Stimulated activated CD8-positive, alpha-beta memory T cell treated with anti-CD3 and anti-CD28 coated beads, Interleukin-12 subunit alpha, Interleukin-12 subunit beta, amount 100 ng/mL, for 1 hour (primary cell): ENCODE results near the gene LDB1.

Experiments used
- DNase-seq: peaks from one replicate; pipeline ENCODE4 v3.0.0-alpha.2; 2020; ENCODE audit warnings: low read depth

The LDB1 gene, protein sequence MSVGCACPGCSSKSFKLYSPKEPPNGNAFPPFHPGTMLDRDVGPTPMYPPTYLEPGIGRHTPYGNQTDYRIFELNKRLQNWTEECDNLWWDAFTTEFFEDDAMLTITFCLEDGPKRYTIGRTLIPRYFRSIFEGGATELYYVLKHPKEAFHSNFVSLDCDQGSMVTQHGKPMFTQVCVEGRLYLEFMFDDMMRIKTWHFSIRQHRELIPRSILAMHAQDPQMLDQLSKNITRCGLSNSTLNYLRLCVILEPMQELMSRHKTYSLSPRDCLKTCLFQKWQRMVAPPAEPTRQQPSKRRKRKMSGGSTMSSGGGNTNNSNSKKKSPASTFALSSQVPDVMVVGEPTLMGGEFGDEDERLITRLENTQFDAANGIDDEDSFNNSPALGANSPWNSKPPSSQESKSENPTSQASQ

DNA sequence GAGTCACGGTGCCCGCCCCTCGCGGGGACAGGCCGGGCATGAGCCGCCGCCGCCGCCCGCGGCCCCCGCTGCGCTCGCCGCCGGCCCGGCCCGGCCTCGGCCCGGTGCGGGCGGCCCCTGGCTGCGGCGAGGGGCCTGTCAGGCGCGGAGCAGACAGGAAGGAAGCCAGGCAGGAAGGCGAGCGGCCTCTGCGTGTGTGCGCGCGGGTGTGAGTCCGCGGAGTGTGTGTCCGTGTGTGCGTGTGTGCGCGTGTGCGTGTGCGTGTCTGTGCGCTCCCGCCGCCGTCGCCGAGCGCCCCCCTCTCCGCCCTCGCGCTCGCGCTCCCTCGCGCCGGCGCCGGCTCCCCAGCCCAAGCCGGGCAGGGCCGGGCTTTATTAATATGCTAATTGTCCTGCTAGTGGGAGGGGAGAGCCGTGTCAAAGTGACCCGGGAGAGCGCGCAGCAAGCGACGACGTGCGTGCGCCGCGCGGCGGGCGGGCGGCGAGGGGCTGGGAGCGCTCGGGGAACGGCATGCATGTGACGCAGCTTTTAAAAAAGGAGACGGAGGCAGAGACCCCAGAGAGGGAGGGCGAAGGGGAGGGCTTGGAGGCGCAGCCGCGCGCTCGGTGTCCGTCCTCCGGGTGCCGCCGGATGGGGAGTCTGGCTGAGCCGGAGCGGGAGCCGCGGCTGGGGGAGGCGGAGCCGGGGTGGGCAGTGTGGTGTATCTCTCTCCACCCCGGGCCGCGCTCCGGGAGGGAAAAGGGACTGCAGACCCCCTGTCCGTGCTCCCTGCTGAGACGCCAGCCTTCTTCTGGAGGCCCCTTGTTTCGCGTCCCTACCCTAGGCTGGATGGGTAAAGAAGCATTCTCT is at the start of gene LDB1:
Gene LDB1, minus strand, starts transcription at position 227 of the 849 bp plus-strand sequence. CDS start 258 bp downstream, outside the sequence.
- peak; percentile 46 for DNase-seq

DNA sequence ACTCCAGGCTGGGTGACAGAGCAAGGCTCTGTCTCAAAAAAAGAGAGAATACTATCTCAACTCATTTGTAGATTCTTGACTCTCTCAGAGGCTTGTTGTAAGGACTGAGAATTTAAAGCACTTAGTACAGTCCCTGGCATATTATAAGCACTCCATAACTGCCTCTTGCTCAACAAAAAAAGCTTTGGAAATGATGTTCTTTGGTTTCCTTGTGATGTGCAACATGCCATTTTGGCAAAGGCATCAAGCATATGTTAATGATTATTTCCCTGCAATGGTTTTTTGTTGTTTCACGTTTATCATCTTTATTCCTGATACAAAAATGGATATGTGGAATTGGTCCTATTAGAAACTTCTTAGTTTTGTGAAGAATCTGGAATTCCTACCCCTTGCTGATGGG is 47.7 kb upstream of the LDB1 start:
- DNase-seq = no peak

DNA sequence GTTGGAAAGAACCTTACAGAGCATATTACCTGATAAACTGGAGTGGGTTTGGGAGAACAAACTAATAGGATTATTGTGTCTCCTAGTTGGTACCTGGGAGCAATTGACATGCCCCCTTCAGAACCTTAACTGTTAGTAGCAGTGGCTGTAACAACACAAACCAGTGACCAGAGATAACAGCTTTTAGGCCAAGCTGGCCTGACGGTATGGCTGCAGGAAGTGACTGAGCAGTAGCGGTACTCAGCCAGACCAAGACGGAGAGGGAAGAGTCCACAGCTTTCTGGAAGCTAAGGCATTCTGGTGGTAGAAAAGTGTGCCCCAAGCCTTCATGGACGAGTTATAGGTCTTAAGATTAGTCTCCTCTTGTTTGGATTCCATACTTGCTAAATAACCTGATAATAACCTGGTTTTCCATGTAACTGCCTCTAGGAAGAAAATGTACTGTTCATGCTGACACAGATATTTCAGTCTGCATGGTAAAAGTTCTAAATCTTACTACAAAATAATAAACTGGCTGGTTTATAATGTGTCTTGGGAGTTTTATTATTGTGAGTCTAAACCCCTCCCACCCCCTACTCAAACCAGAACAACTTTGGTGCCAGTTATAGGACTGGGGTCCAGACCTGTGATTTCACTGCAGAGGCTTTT is 43.3 kb upstream of the LDB1 start:
- no peak for DNase-seq

DNA sequence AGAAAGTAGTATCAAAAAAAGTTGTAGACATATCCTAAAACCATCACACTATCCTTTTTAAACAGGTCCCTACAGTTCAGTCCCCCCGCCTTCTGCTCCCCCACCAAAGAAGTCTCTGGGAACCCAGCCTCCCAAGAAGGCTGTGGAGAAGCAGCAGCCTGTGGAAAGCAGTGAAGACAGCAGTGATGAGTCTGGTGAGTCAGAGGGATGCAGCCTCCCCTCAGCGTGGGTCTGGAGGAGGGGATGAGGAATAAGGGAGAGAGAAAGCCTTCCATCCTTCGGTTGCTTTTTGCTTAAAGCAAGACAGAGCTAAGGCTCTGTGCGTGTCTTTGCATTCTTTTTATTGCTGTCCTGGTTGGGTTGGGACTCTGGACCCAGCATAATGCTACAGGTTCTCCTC is 39.7 kb upstream of the LDB1 start:
- no peak for DNase-seq

DNA sequence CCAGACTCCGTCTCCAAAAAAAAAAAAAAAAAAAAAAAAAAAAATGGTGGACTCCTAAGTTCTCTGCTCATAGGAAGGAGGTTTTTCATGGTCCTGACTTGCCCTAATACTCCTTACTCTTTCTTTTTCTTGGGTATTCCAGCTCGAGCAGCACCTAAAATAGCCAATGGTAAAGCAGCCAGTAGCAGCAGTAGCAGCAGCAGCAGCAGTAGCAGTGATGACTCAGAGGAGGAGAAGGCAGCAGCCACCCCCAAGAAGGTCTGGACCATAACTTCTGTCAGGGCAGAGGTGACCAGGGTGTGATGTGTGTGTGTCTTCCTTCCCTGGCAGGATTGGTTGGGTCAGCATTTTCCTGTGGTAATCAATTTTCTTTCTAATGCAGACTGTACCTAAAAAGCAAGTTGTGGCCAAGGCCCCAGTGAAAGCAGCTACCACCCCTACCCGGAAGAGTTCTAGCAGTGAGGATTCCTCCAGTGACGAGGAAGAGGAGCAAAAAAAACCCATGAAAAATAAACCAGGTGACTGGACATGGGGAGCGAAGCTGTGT is 39.0 kb upstream of the LDB1 start:
- no peak for DNase-seq

DNA sequence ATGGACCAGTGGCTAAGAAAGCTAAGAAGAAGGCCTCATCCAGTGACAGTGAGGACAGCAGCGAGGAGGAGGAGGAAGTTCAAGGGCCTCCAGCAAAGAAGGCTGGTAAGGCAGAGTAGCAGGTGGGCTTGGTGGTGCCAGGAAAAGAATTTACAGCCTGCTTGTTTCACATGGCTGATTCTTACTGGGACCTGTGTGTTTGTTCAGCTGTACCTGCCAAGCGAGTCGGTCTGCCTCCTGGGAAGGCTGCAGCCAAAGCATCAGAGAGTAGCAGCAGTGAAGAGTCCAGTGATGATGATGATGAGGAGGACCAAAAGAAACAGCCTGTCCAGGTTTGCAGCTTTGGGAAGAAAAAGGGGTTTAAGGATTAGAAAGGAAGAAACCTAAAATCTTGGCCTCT is 37.1 kb upstream of the LDB1 start:
- DNase-seq = no peak

DNA sequence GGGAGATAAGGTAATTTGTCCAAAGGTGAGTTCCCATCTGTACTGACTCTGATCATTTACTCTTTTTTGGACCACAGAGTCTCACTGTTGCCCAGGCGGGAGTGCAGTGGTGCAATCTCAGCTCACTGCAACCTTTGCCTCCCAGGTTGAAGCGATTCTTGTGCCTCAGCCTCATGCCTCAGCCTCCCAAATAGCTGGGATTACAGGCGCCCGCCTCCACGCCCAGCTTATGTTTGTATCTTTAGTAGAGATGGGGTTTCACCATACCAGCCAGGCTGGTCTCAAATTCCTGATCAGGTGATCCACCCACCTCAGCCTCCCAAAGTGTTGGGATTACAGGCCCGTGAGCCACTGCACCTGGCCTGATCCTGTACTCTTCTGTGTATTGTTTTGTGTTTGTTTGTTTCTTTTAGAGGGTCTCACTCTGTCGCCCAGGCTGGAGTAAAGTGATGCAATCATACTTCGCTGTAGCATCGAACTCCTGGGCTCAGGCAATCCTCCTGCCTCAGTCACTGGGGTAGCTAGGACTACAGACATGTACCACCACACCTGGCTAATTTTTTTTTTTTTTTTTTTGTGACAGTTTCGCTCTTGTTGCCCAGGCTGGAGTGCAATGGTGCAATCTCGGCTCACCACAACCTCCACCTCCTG is 34.4 kb upstream of the LDB1 start:
- no peak for DNase-seq

DNA sequence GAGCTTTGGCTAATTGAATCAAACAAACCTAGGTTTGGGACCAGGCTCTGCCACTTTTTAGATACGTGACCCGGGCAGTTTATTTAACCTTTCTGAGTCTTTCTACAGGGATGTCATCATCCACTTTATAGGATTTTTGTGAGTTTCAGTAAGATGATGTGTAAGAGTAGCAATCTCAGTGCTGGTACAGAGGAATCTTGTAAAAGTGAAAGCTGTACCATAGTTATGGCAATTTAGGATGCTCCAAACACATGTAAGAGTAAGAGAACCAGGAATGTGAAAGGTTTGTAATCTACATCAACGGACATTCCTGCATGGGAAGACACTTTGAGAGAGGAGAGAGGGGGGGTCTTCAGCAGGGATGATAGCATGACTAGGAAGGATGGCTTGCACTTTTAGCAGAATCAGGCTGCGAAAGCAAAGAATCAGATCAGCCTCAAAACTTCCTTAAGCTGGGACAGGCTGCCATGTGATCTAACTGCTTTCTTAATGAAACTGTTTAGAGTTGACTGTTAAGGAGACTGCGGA is 33.0 kb upstream of the LDB1 start:
- DNase-seq = no peak

DNA sequence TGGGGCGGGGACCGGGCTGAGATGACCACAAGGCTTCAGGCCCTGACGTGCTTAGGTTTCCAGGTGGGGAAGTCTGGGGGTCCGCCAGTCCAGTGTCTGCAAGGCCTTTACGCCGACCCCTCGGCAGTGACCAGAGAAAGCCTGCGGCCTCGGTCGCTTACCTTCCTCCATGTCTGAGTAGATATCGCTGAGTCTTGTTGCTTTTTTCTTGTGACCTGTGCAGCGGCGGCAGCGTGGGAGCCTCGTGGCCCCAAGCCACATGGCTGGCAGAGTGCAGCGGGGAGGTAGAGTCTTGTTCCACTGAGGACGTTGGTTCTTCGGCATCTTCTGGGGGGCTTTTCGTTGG is 32.4 kb upstream of the LDB1 start:
- peak; percentile 11 for DNase-seq

DNA sequence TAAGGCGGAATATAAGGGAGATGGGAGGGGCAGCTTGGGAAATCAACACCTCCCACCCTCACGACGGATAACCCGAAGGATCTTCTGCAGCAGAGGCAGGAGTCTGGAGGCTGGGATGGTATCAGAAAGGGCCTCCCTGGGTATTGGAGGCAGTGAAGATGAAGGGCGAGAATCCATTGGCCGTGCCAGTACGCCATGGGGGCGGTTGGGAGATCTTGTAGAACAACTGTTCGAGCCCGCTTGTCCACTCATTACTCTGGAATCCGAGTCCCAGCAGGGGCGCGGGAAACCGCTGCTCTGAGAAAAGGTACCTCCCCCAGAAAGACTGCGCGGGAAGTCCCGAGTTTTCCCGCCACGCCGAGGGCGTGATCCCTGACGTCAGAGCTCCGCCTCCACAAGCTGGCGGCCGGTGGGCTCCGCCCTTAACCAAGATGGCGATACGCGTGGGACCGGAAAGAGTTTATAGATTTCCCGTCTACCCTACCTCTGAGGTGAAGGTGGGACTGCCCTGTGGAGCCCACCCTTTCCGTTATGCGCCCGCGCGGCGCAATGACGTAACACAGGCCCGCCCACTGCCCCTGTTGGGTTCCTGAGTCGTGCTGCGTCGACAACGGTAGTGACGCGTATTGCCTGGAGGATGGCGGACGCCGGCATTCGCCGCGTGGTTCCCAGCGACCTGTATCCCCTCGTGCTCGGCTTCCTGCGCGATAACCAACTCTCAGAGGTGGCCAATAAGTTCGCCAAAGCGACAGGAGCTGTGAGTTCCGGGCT is 31.8 kb upstream of the LDB1 start, which contains the start of gene NOLC1:
Gene NOLC1, plus strand, starts transcription at position 616 of the 771 bp plus-strand sequence. Its CDS starts 22 bp downstream, at position 638.
- DNase-seq = peak; percentile 99

DNA sequence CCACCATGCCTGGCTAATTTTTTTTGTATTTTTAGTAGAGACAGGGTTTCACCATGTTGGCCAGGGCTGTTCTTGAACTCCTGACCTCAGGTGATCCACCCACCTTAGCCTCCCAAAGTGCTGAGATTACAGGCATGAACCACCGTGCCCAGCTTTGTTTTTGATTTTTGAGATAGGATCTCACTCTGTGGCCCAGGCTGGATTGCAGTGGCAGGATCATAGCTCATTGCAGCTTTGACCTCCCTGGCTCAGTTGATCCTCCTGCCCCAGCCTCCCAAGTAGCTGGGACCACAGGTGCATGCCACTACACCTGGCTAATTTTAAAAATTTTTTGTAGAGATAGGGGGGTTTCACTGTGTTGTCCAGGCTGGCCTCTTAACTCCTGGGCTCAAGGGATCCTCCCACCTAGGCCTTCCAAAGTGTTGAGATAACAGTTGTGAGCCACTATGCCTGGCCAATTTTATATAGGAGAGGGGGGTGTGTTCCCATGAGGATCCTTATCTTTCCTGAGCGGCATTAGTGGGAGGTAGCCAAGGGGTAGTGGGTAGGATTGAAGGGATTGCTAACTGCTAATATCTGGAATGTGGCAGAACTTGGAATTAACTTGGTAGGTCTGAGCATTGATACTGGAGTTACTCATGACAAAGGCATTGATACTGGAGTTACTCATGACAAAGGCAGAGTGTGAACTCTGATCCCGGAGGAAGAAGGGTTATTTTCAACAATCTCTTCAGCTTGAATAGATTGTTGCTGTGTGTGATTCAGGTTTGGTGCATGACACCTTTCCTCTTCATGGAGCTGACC is 31.0 kb upstream of the LDB1 start:
- DNase-seq = no peak

DNA sequence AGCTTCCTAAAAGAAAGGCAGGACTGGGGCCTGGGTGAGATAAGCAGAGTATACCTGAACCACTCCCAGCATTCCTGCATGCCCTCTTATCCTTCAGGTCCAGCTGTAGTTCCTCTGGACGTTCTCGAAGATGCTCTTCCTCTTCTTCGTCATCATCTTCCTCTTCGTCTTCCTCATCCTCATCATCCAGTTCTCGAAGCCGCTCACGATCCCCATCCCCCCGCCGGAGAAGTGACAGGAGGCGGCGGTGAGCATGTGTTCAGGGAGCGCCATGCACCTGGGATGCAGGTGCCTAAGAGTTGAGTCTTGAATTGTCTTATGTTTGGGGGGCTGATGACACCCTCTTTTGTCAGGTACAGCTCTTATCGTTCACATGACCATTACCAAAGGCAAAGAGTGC is 28.1 kb upstream of the LDB1 start:
- no peak for DNase-seq

DNA sequence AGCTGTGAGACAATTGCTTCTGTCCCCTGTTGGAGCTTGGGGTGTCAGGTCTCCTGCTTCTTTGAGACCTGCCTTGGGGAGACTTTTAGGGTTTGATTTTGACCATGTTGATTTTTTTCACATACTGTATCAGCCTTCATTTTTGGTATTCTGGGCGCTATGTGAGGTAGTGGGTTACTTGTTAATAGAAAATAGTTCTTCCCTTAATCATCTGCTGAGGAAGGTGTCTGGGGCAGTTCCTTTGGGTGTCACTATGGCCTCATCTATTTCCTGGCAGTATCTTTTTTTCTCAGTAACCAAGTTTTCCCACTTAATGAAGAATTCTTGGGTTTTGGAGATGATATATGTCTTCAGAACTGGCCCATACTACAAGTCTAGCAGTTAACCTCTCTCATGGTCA is 27.4 kb upstream of the LDB1 start:
- DNase-seq = no peak

DNA sequence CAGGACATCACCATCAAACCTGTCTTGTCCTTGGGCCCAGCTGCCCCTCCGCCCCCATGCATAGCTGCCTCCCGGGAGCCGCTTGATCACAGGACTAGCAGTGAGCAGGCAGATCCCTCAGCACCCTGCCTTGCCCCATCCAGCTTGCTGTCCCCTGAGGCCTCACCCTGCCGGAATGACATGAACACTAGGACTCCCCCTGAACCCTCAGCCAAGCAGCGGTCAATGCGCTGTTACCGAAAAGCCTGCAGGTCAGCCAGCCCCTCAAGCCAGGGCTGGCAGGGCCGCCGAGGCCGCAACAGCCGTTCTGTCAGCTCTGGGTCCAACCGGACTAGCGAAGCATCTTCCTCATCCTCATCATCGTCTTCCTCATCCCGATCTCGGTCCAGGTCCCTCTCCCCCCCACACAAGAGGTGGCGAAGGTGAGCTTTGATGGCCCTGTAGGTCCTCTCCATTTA is 26.8 kb upstream of the LDB1 start:
- no peak for DNase-seq

DNA sequence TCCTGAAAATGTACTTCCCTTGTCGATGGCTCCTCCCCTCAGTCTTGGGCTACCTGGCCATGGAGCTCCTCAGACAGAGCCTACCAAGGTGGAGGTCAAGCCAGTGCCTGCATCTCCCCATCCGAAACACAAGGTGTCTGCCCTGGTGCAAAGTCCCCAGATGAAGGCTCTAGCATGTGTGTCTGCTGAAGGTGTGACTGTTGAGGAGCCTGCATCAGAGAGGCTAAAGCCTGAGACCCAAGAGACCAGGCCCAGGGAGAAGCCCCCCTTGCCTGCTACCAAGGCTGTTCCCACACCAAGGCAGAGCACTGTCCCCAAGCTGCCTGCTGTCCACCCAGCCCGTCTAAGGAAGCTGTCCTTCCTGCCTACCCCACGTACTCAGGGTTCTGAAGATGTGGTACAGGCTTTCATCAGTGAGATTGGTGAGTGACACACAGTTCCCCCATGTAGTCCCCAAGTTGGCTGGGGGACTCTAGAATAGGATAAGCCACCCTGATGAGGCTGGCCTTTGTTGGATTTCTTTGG is 21.5 kb upstream of the LDB1 start:
- no peak for DNase-seq

DNA sequence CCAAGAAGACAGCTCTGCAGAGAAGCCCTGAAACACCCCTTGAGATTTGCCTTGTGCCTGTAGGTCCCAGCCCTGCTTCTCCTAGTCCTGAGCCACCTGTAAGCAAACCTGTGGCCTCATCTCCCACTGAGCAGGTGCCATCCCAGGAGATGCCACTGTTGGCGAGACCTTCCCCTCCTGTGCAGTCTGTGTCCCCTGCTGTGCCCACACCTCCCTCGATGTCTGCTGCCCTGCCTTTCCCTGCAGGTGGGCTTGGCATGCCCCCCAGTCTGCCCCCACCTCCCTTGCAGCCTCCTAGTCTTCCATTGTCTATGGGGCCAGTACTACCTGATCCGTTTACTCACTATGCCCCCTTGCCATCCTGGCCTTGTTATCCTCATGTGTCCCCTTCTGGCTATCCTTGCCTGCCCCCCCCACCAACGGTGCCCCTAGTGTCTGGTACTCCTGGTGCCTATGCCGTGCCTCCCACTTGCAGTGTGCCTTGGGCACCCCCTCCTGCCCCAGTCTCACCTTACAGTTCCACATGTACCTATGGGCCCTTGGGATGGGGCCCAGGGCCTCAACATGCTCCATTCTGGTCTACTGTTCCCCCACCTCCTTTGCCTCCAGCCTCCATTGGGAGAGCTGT is 20.9 kb upstream of the LDB1 start:
- no peak for DNase-seq

DNA sequence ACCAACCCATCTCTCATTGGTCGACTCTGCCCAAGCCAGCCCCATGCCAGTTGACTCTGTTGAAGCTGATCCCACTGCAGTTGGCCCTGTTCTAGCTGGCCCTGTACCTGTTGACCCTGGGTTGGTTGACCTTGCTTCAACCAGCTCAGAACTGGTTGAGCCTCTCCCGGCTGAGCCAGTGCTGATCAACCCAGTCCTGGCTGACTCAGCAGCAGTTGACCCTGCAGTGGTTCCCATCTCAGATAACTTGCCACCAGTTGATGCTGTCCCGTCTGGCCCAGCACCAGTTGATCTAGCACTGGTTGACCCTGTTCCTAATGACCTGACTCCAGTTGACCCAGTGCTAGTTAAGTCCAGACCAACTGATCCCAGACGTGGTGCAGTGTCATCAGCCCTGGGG is 20.1 kb upstream of the LDB1 start:
- no peak for DNase-seq

DNA sequence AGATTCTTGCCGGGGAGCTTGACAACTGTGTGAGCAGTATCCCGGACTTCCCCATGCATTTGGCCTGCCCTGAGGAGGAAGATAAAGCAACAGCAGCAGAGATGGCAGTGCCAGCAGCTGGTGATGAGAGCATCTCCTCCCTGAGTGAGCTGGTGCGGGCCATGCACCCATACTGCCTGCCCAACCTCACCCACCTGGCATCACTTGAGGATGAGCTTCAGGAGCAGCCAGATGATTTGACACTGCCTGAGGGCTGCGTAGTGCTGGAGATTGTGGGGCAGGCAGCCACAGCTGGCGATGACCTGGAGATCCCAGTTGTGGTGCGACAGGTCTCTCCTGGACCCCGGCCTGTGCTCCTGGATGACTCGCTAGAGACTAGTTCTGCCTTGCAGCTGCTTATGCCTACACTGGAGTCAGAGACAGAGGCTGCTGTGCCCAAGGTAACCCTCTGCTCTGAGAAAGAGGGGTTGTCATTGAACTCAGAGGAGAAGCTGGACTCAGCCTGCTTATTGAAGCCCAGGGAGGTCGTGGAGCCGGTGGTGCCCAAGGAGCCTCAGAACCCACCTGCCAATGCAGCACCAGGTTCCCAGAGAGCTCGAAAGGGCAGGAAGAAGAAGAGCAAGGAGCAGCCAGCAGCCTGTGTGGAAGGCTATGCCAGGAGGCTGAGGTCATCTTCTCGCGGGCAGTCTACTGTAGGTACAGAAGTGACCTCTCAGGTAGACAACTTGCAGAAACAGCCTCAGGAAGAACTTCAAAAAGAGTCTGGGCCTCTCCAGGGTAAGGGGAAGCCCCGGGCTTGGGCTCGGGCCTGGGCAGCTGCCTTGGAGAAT is 19.3 kb upstream of the LDB1 start:
- DNase-seq = no peak
